ENCODE data around the gene TBC1D2.

The TBC1D2 gene

DNA sequence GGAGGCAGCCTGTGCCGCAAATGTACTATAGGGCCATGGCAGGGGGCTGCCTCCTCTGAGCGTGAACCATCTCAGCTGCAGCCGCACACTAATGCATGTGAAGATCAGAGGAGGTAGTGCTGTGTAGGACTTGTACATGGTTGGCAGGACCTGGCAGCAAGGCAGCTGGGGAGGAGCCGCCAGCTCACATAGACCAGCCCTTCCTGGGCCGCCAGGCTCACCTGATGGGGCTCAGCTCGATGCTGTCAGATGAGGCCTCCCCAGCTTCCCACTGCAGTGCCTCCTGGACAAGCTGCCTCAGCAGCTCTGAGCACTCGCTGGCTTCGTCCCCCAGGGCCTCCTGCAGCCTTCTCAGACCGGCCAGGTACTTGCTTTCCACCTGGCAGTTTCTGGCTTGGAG is 45.0 kb downstream of the TBC1D2 start:
- Histone ChIP-seq H3K4me3 (ENCODE audit: insufficient read depth, low read length, poor library complexity, severe bottlenecking) (no peak overlapping the region), H3K79me2 (ENCODE audit: insufficient read depth, low read length) (no peaks in the 10 kb centered on the region), H2AFZ (ENCODE audit: low read depth, low read length, severe bottlenecking) (no peak overlapping the region), H3K9ac (ENCODE audit: low read length) (no peak overlapping the region), H3K9me2 (replicated peaks; ENCODE audit: insufficient read depth, low read length) (no peaks in the 10 kb centered on the region), H4K20me1 (ENCODE audit: low read depth, low read length) (no peaks in the 10 kb centered on the region), H3F3A (ENCODE audit: insufficient read depth) (no peaks in the 10 kb centered on the region), H3K36me3 (ENCODE audit: low read length) (no peaks in the 10 kb centered on the region), H3K9me3 (ENCODE audit: insufficient read depth, low read length) (no peaks in the 10 kb centered on the region), H3K27me3 (ENCODE audit: low read length) (no peaks in the 10 kb centered on the region), H3K4me2 (ENCODE audit: low read depth, low read length, poor library complexity, severe bottlenecking) (no peak overlapping the region), H3K27ac (ENCODE audit: low read depth, low read length) (no peak overlapping the region)
- TF ChIP-seq, protein P1, sequence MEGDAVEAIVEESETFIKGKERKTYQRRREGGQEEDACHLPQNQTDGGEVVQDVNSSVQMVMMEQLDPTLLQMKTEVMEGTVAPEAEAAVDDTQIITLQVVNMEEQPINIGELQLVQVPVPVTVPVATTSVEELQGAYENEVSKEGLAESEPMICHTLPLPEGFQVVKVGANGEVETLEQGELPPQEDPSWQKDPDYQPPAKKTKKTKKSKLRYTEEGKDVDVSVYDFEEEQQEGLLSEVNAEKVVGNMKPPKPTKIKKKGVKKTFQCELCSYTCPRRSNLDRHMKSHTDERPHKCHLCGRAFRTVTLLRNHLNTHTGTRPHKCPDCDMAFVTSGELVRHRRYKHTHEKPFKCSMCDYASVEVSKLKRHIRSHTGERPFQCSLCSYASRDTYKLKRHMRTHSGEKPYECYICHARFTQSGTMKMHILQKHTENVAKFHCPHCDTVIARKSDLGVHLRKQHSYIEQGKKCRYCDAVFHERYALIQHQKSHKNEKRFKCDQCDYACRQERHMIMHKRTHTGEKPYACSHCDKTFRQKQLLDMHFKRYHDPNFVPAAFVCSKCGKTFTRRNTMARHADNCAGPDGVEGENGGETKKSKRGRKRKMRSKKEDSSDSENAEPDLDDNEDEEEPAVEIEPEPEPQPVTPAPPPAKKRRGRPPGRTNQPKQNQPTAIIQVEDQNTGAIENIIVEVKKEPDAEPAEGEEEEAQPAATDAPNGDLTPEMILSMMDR (IDR thresholded peaks at IDR 0.05; ENCODE audit: insufficient read depth, low read length, poor library complexity, severe bottlenecking): no peak
- TF ChIP-seq EZH2phosphoT487 (conservative IDR thresholded peaks at IDR 0.05; ENCODE audit: low read length): no peak

DNA sequence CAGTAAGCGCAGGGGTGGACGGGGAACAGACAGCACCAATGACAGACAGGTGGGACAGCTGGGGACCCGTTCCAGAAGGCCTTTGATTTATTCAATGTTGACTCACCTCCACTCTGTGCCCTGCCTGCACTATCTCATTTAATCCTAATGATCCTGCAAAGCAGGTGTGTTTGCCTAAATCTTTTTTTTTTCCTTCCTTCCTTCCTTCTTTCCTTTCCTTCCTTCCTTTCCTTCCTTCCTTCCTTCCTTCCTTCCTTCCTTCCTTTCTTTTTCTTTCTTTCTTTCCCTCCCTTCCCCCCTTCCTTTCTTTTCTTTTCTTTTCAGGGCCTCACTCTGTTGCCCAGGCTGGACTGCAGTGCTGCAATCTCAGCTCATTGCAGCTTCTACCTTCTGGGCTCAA is 45.9 kb downstream of the TBC1D2 start:
- H3K4me2 ChIP-seq (ENCODE audit: low read depth, low read length, poor library complexity, severe bottlenecking): no peak overlapping the region
- no peak overlapping the region for H3K9ac ChIP-seq (ENCODE audit: low read length)
- TF ChIP-seq EZH2phosphoT487 (conservative IDR thresholded peaks at IDR 0.05; ENCODE audit: low read length): no peak
- TF ChIP-seq, protein P1 (IDR thresholded peaks at IDR 0.05; ENCODE audit: insufficient read depth, low read length, poor library complexity, severe bottlenecking): no peak
- H3F3A ChIP-seq (ENCODE audit: insufficient read depth): no peaks in the 10 kb centered on the region
- no peaks in the 10 kb centered on the region for H3K9me2 ChIP-seq (replicated peaks; ENCODE audit: insufficient read depth, low read length)
- no peak overlapping the region for H3K4me3 ChIP-seq (ENCODE audit: insufficient read depth, low read length, poor library complexity, severe bottlenecking)
- H3K27me3 ChIP-seq (ENCODE audit: low read length): no peaks in the 10 kb centered on the region
- no peaks in the 10 kb centered on the region for H3K9me3 ChIP-seq (ENCODE audit: insufficient read depth, low read length)
- no peak overlapping the region for H2AFZ ChIP-seq (ENCODE audit: low read depth, low read length, severe bottlenecking)
- no peaks in the 10 kb centered on the region for H4K20me1 ChIP-seq (ENCODE audit: low read depth, low read length)
- H3K36me3 ChIP-seq (ENCODE audit: low read length): no peaks in the 10 kb centered on the region
- no peak overlapping the region for H3K27ac ChIP-seq (ENCODE audit: low read depth, low read length)
- no peaks in the 10 kb centered on the region for H3K79me2 ChIP-seq (ENCODE audit: insufficient read depth, low read length)

DNA sequence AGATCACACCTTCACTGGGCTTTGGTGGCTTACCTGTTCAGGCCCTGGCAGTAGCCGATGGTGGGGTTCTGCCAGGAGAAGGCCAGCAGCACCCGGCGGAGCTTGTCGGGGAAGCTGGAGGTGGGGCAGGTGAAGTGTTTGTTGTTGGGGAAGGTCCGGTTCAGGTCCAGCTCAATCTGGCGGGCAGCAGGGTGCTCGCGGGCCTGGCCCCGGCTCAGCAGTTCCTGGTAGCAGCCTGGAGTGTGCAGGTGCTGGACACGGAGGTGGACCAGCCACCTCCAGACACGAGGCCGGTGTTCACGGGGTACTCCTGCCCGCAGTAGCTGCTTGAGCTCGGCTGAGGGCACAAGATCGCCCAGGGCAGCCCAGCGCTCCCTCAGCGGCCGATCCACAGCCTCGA is 46.8 kb downstream of the TBC1D2 start:
- Histone ChIP-seq H4K20me1 (ENCODE audit: low read depth, low read length) (no peaks in the 10 kb centered on the region), H3K4me2 (ENCODE audit: low read depth, low read length, poor library complexity, severe bottlenecking) (no peak overlapping the region), H3K27me3 (ENCODE audit: low read length) (no peaks in the 10 kb centered on the region), H3K9me2 (replicated peaks; ENCODE audit: insufficient read depth, low read length) (no peaks in the 10 kb centered on the region), H3F3A (ENCODE audit: insufficient read depth) (no peaks in the 10 kb centered on the region), H3K9me3 (ENCODE audit: insufficient read depth, low read length) (no peaks in the 10 kb centered on the region), H3K9ac (ENCODE audit: low read length) (no peak overlapping the region), H2AFZ (ENCODE audit: low read depth, low read length, severe bottlenecking) (no peak overlapping the region), H3K79me2 (ENCODE audit: insufficient read depth, low read length) (no peaks in the 10 kb centered on the region), H3K36me3 (ENCODE audit: low read length) (no peaks in the 10 kb centered on the region), H3K27ac (ENCODE audit: low read depth, low read length) (no peak overlapping the region), H3K4me3 (ENCODE audit: insufficient read depth, low read length, poor library complexity, severe bottlenecking) (no peak overlapping the region)
- TF ChIP-seq, protein P1 (IDR thresholded peaks at IDR 0.05; ENCODE audit: insufficient read depth, low read length, poor library complexity, severe bottlenecking): no peak
- no peak for TF ChIP-seq EZH2phosphoT487 (conservative IDR thresholded peaks at IDR 0.05; ENCODE audit: low read length)

Data from SU-DHL-6 (cell line).